Measurements from ENCODE around the gene NCOR1.

GRCh38 chr17:16222406-16222805 is 7.1 kb upstream of the NCOR1 start:
- TF ChIP-seq MAX (CRISPR knock-in tag; IDR thresholded peaks at IDR 0.05) (no peak), ZNF512 (CRISPR knock-in tag; IDR thresholded peaks at IDR 0.05; ENCODE audit: borderline replicate concordance) (no peak), CTCF (IDR thresholded peaks at IDR 0.05) (no peak), NFE2L1 (CRISPR knock-in tag; IDR thresholded peaks at IDR 0.05) (no peak), MXD4 (CRISPR knock-in tag; IDR thresholded peaks at IDR 0.05; ENCODE audit: borderline replicate concordance) (no peak)

All from WTC11 (cell line).